GM10248 (cell line): ENCODE data around the gene ZNF441.

ENCODE experiments used
- CTCF ChIA-PET: fragments of 300-600 bp; sonication (Branson Sonifier 250); formaldehyde crosslinking; extraction: SDS; loops from one replicate; lab custom pipeline; 2021; ENCODE audit warnings: antibody characterized with exemption; lab: Yijun Ruan, JAX
- POLR2A ChIA-PET: fragments of 350-650 bp; sonication (Branson Sonifier 250); formaldehyde crosslinking; extraction: SDS; loops from one replicate; lab custom pipeline; 2020; ENCODE audit warnings: antibody characterized with exemption; lab: Yijun Ruan, JAX
- DNase-seq: peaks from one replicate; pipeline ENCODE4 v3.0.0; 2012; ENCODE audit errors: extremely low spot score
- CTCF ChIP-seq: IDR thresholded peaks from 2 replicates; pipeline ENCODE4 v1.5.1; 2012; ENCODE audit warnings: mild to moderate bottlenecking, low read depth; ENCODE audit errors: extremely low read depth, missing control alignments, control extremely low read depth

ZNF441 gene

GRCh38 chr19:11792942-11793341 is 26.1 kb downstream of the ZNF441 start:
- POLR2A ChIA-PET: no interaction called here

GRCh38 chr19:11797491-11797890 is 30.7 kb downstream of the ZNF441 start:
- peak; percentile 87 for DNase-seq
- CTCF ChIA-PET: interaction anchor here (0.6 to 8.9 kb wide), 86 partner anchors 9 to 874 kb away, joined by 3 to 112 read pairs (median 4); partner anchors contain the start of genes ELOF1, ZNF136, ZNF20 and ZNF433
- POLR2A ChIA-PET: interaction anchor here (0.9 to 2.1 kb wide), 4 partner anchors 16 to 365 kb away, joined by 3 to 13 read pairs (median 10); partner anchors contain the start of genes ZNF136, ZNF440 and ZNF700
- TF ChIP-seq CTCF: peak; percentile 80

More at GRCh38 chr19:11792942-11793341, 26.1 kb downstream of the ZNF441 start:
- DNase-seq: no peak
- TF ChIP-seq CTCF: no peak
- CTCF ChIA-PET: interaction anchor here (0.6 kb wide), 1 partner anchor 310 kb away, joined by 3 read pairs; no protein-coding TSS in a partner anchor

- TF ChIP-seq CTCF: peak; percentile 28
- CTCF ChIA-PET: interaction anchor here (0.8 to 8.9 kb wide), 59 partner anchors 9 to 873 kb away, joined by 3 to 112 read pairs (median 5); partner anchors contain the start of genes ELOF1, ZNF136, ZNF20 and ZNF433
- peak; percentile 96 for DNase-seq
- POLR2A ChIA-PET: interaction anchor here (0.9 to 2.1 kb wide), 3 partner anchors 15 to 364 kb away, joined by 3 to 13 read pairs (median 10); partner anchors contain the start of genes ZNF136 and ZNF440
These were observed 31.9 kb downstream of the ZNF441 start, which contains the start of gene ZNF491 for GRCh38 chr19:11798391-11799330. Gene ZNF491, plus strand, starts transcription at chr19:11798523. Its CDS starts 7,431 bp downstream, at chr19:11805954.

- POLR2A ChIA-PET: no interaction called here
- CTCF ChIA-PET: interaction anchor here (2.3 kb wide), 1 partner anchor 9 kb away, joined by 16 read pairs; the partner anchor contains the start of gene ZNF491
- no peak for DNase-seq
- TF ChIP-seq CTCF: no peak
These were observed 39.7 kb downstream of the ZNF441 start for GRCh38 chr19:11806354-11807098.

- TF ChIP-seq CTCF: no peak
- no peak for DNase-seq
- ChIA-PET CTCF (interaction anchor here (2.3 kb wide), 1 partner anchor 9 kb away, joined by 16 read pairs; the partner anchor contains the start of gene ZNF491), POLR2A (no interaction called here)
These were observed 40.2 kb downstream of the ZNF441 start for GRCh38 chr19:11807099-11807380.

GRCh38 chr19:11813703-11814028 is 46.9 kb downstream of the ZNF441 start:
- no peak for DNase-seq
- ChIA-PET POLR2A (interaction anchor here (1.3 to 1.9 kb wide), 3 partner anchors 16 to 277 kb away, joined by 3 to 10 read pairs (median 3); partner anchors contain the start of genes ZNF491 and ZNF700), CTCF (interaction anchor here (1.5 to 10.7 kb wide), 3 partner anchors 15 to 327 kb away, joined by 4 to 112 read pairs (median 9); partner anchors contain the start of genes ZNF20, ZNF433 and ZNF491)
- no peak for TF ChIP-seq CTCF
